Hematopoietic multipotent progenitor cell treated with erythropoietin and hydrocortisone succinate and interleukin-3 and kit ligand, for 17 days (in vitro differentiated cells): Measurements from ENCODE around the gene HYAL4.

Experiments used
- DNase-seq: peaks from one replicate; pipeline ENCODE4 v3.0.0-alpha.2; 2015; ENCODE audit warnings: low spot score

Gene HYAL4

DNA sequence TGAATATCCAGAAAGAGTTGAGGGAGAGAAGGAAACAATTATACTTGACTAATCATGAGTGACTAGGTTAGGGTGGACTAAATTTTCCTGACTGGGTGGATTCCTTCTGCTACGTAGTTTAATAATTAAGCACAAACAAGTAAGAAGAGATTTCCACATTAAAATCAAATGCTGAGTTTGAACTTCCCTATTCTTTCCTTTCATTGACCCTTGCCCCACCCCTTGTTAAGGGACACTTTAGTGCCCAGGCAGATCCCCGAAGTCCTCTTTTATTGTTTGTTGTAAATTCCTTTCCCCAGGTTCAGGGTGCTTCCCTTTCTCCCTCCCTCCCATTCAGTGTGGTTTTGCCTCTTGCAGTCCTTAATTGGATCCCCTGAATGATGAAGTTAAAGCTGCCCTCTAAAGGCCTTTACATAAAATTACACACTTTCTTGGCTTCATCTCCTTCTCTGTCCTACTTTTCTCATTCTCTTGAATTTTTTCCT, 71.3 kb downstream of the HYAL4 start:
- DNase-seq: no peak

GRCh38 chr7:123917878-123918277, 72.9 kb downstream of the HYAL4 start:
- DNase-seq: no peak

GRCh38 chr7:123918309-123918708, 73.3 kb downstream of the HYAL4 start:
- no peak for DNase-seq

GRCh38 chr7:123923599-123923998, 78.6 kb downstream of the HYAL4 start:
- no peak for DNase-seq

GRCh38 chr7:123924941-123925340, 80.0 kb downstream of the HYAL4 start, which contains the start of gene SPAM1:
Gene SPAM1 (plus strand): TSS chr7:123925241. CDS start chr7:123953571, 28,330 bp downstream.
- no peak for DNase-seq
